ENCODE data around the gene LYRM4.
"Not testable (repeated sequence)": the region's sequence is repeated elsewhere in the genome, so short reads cannot be mapped to it uniquely, and the experiment has no call there.

Gene LYRM4

GRCh38 chr6:5121479-5121878, 139.3 kb downstream of the LYRM4 start:
- Histone ChIP-seq H3K27ac (ENCODE audit: low read length) (no peak overlapping the region), H3K4me2 (ENCODE audit: low read length) (no peak overlapping the region), H3K9ac (ENCODE audit: low read length) (no peak overlapping the region), H3K36me3 (replicated peaks; ENCODE audit: low read depth, low read length) (no peaks in the 10 kb centered on the region), H3K9me3 (ENCODE audit: insufficient read depth, low read length) (no peaks in the 10 kb centered on the region), H3K4me3 (ENCODE audit: low read length) (no peak overlapping the region), H2AFZ (ENCODE audit: low read depth, low read length) (no peak overlapping the region), H3K79me2 (ENCODE audit: low read length) (no peaks in the 10 kb centered on the region), H4K20me1 (ENCODE audit: insufficient read depth, low read length) (no peaks in the 10 kb centered on the region), H3K27me3 (ENCODE audit: low read depth, low read length) (no peaks in the 10 kb centered on the region), H3K4me1 (ENCODE audit: low read length) (no peaks in the 10 kb centered on the region)
- TF ChIP-seq CTCF (IDR thresholded peaks at IDR 0.05; ENCODE audit: low read depth, low read length), result no peak
- TF ChIP-seq EZH2phosphoT487 (IDR thresholded peaks at IDR 0.05; ENCODE audit: low read depth), result no peak

GRCh38 chr6:5120543-5120942, 140.2 kb downstream of the LYRM4 start:
- H3K79me2 ChIP-seq (ENCODE audit: low read length); H3K4me2 ChIP-seq (ENCODE audit: low read length); H3K27me3 ChIP-seq (ENCODE audit: low read depth, low read length); H2AFZ ChIP-seq (ENCODE audit: low read depth, low read length); H3K36me3 ChIP-seq (replicated peaks; ENCODE audit: low read depth, low read length); H4K20me1 ChIP-seq (ENCODE audit: insufficient read depth, low read length); H3K4me1 ChIP-seq (ENCODE audit: low read length); H3K9me3 ChIP-seq (ENCODE audit: insufficient read depth, low read length); H3K9ac ChIP-seq (ENCODE audit: low read length); H3K27ac ChIP-seq (ENCODE audit: low read length); H3K4me3 ChIP-seq (ENCODE audit: low read length): not testable (repeated sequence)

- Histone ChIP-seq H3K4me3 (ENCODE audit: low read length) (no peak overlapping the region), H3K4me2 (ENCODE audit: low read length) (no peak overlapping the region), H3K4me1 (ENCODE audit: low read length) (no peaks in the 10 kb centered on the region), H2AFZ (ENCODE audit: low read depth, low read length) (no peak overlapping the region), H3K36me3 (replicated peaks; ENCODE audit: low read depth, low read length) (no peaks in the 10 kb centered on the region), H3K27me3 (ENCODE audit: low read depth, low read length) (no peaks in the 10 kb centered on the region), H4K20me1 (ENCODE audit: insufficient read depth, low read length) (no peaks in the 10 kb centered on the region), H3K9ac (ENCODE audit: low read length) (no peak overlapping the region), H3K27ac (ENCODE audit: low read length) (no peak overlapping the region), H3K79me2 (ENCODE audit: low read length) (no peaks in the 10 kb centered on the region), H3K9me3 (ENCODE audit: insufficient read depth, low read length) (no peaks in the 10 kb centered on the region)
- TF ChIP-seq CTCF (IDR thresholded peaks at IDR 0.05; ENCODE audit: low read depth, low read length) (no peak), EZH2phosphoT487 (IDR thresholded peaks at IDR 0.05; ENCODE audit: low read depth) (no peak)
Measured at GRCh38 chr6:5120011-5120410, 140.7 kb downstream of the LYRM4 start.

GRCh38 chr6:5119090-5119951, 141.4 kb downstream of the LYRM4 start:
- H3K27ac ChIP-seq (ENCODE audit: low read length), result no peak overlapping the region
- H4K20me1 ChIP-seq (ENCODE audit: insufficient read depth, low read length), result no peaks in the 10 kb centered on the region
- TF ChIP-seq EZH2phosphoT487 (IDR thresholded peaks at IDR 0.05; ENCODE audit: low read depth) (no peak), CTCF (IDR thresholded peaks at IDR 0.05; ENCODE audit: low read depth, low read length) (no peak)
- no peaks in the 10 kb centered on the region for H3K27me3 ChIP-seq (ENCODE audit: low read depth, low read length)
- H3K9ac ChIP-seq (ENCODE audit: low read length), result no peak overlapping the region
- H3K79me2 ChIP-seq (ENCODE audit: low read length), result no peaks in the 10 kb centered on the region
- no peak overlapping the region for H3K4me3 ChIP-seq (ENCODE audit: low read length)
- no peak overlapping the region for H3K4me2 ChIP-seq (ENCODE audit: low read length)
- H3K4me1 ChIP-seq (ENCODE audit: low read length), result no peaks in the 10 kb centered on the region
- H3K9me3 ChIP-seq (ENCODE audit: insufficient read depth, low read length), result no peaks in the 10 kb centered on the region
- no peaks in the 10 kb centered on the region for H3K36me3 ChIP-seq (replicated peaks; ENCODE audit: low read depth, low read length)
- no peak overlapping the region for H2AFZ ChIP-seq (ENCODE audit: low read depth, low read length)
